OCI-LY1 (cell line): ENCODE measurements around the gene OPN1MW.
A peak's percentile ranks its signal among the peaks of the same experiment; 100 is the strongest.
"Not testable (repeated sequence)": the region's sequence is repeated elsewhere in the genome, so short reads cannot be mapped to it uniquely, and the experiment has no call there.

Source experiments
- H2AFZ ChIP-seq: fragments of 200-600 bp; sonication (generic), shearing (Covaris generic); 2 replicates; pipeline ENCODE4 v1.6.0; 2014; ENCODE audit warnings: antibody characterized with exemption, mild to moderate bottlenecking, low read length
- H3F3A ChIP-seq: fragments of 200-600 bp; sonication (generic), shearing (Covaris generic); 2 replicates; pipeline ENCODE4 v1.6.0; 2014; ENCODE audit warnings: mild to moderate bottlenecking, antibody characterized with exemption, low read length, moderate library complexity; ENCODE audit not compliant: insufficient read depth
- H3K27ac ChIP-seq: fragments of 200-600 bp; sonication (generic); 2 replicates; pipeline ENCODE4 v1.5.1; 2014; ENCODE audit warnings: low read length, mixed run types, mild to moderate bottlenecking, low read depth; ENCODE audit not compliant: poor library complexity, severe bottlenecking
- H3K27me3 ChIP-seq: fragments of 200-600 bp; sonication (generic); 2 replicates; pipeline ENCODE4 v1.6.0; 2014; ENCODE audit warnings: antibody characterized with exemption, mild to moderate bottlenecking, low read length, moderate library complexity; ENCODE audit not compliant: insufficient read depth
- H3K36me3 ChIP-seq: fragments of 200-600 bp; sonication (generic); 2 replicates; pipeline ENCODE4 v1.6.1; 2014; ENCODE audit warnings: mild to moderate bottlenecking, antibody characterized with exemption, low read length, moderate library complexity, mixed read lengths; ENCODE audit not compliant: insufficient read depth
- H3K4me1 ChIP-seq: fragments of 200-600 bp; sonication (generic); 2 replicates; pipeline ENCODE4 v1.5.1; 2014; ENCODE audit warnings: mild to moderate bottlenecking, low read length, moderate library complexity; ENCODE audit not compliant: insufficient read depth, severe bottlenecking
- H3K4me2 ChIP-seq: fragments of 200-600 bp; sonication (generic), shearing (Covaris generic); 2 replicates; pipeline ENCODE4 v1.6.1; 2014; ENCODE audit warnings: low read length
- H3K4me3 ChIP-seq: fragments of 200-600 bp; sonication (generic); 2 replicates; pipeline ENCODE4 v1.5.1; 2014; ENCODE audit warnings: low read length, low read depth, mild to moderate bottlenecking, mixed read lengths; ENCODE audit not compliant: poor library complexity, severe bottlenecking
- H3K79me2 ChIP-seq: fragments of 200-600 bp; shearing (Covaris generic); 2 replicates; pipeline ENCODE4 v1.6.1; 2016; ENCODE audit warnings: mixed run types, low read length, mixed read lengths; ENCODE audit not compliant: insufficient read depth
- H3K9ac ChIP-seq: fragments of 200-600 bp; sonication (generic), shearing (Covaris generic); 2 replicates; pipeline ENCODE4 v1.6.1; 2014; ENCODE audit warnings: mild to moderate bottlenecking, low read length, mixed read lengths
- H3K9me2 ChIP-seq: fragments of 200-600 bp; sonication (generic), shearing (Covaris generic); 2 replicates; pipeline ENCODE4 v1.6.1; 2014; ENCODE audit warnings: low read depth, mild to moderate bottlenecking, low read length, mixed read lengths
- H3K9me3 ChIP-seq: fragments of 200-600 bp; shearing (Covaris generic); 2 replicates; pipeline ENCODE4 v1.6.1; 2014; ENCODE audit warnings: low read length, mixed read lengths
- H4K20me1 ChIP-seq: fragments of 200-600 bp; sonication (generic), shearing (Covaris generic); 2 replicates; pipeline ENCODE4 v1.6.0; 2016; ENCODE audit warnings: mild to moderate bottlenecking, low read length; ENCODE audit not compliant: insufficient read depth
- EZH2 ChIP-seq: fragments of 200-600 bp; sonication (generic), shearing (Covaris generic); IDR thresholded peaks from 2 replicates; pipeline ENCODE4 v1.8.0; 2017; ENCODE audit warnings: borderline replicate concordance, mixed run types, mild to moderate bottlenecking, antibody characterized with exemption, low read length, moderate library complexity, mixed read lengths
- TF ChIP-seq, protein P1 (sequence below): fragments of 200-600 bp; sonication (generic), shearing (Covaris generic); IDR thresholded peaks from 2 replicates; pipeline ENCODE4 v1.5.1; 2017; ENCODE audit warnings: mild to moderate bottlenecking, antibody characterized with exemption, low read length, moderate library complexity, mixed read lengths

Gene OPN1MW

DNA sequence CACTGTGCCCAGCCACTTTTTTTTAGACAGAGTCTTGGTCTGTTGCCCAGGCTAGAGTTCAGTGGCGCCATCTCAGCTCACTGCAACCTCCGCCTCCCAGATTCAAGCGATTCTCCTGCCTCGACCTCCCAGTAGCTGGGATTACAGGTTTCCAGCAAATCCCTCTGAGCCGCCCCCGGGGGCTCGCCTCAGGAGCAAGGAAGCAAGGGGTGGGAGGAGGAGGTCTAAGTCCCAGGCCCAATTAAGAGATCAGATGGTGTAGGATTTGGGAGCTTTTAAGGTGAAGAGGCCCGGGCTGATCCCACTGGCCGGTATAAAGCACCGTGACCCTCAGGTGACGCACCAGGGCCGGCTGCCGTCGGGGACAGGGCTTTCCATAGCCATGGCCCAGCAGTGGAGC, at the start of gene OPN1MW:
TSS of gene OPN1MW (plus strand) at position 301 of the 400 bp plus-strand sequence. CDS start at position 383, 82 bp downstream.
- not testable (repeated sequence) for H4K20me1 ChIP-seq, H3K27me3 ChIP-seq, H2AFZ ChIP-seq, H3K9ac ChIP-seq, H3K36me3 ChIP-seq, H3K9me2 ChIP-seq, H3K79me2 ChIP-seq, H3K4me3 ChIP-seq, H3F3A ChIP-seq, H3K9me3 ChIP-seq, H3K27ac ChIP-seq, H3K4me2 ChIP-seq, H3K4me1 ChIP-seq

DNA sequence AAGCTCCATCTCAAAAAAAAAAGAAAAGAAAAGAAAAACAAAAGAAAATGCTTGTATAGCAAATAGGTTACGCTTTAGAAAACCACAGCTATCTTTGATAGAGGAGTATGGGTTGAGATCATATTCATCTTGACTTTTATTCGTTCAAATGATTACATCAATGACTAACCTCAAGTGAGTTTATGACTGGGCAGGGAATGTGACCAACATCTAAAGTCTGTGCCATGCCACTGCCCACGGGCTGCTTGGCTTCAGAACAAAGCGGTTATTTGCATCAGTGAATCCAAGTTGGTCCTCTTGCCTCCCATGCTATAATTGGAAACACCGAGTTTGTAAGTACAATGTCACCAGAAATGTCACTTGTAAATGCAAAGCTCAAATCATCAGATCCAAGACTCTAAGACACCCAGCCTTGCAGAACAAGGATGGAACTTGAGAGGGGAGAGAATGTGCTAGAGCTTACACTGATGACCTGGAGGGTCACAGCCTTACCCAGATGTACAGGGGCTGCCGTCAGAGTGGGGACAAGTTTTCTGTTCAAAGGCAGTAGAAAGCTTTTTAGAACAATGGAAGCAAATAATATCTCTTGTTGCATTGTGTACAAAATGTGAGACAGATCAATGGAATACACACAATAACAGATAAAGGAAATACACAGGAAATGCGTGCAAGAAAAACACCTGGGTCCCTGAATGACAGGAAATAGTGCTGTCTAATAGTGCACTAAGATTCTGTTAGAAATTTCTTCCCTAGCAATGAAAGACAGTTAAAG, 46.8 kb upstream of the OPN1MW start:
- no peaks in the 10 kb centered on the region for H3K9me2 ChIP-seq
- H3K9me3 ChIP-seq: no peaks in the 10 kb centered on the region
- H3K4me3 ChIP-seq: no peak overlapping the region
- no peak overlapping the region for H3K4me2 ChIP-seq
- H2AFZ ChIP-seq: no peak overlapping the region
- no peaks in the 10 kb centered on the region for H4K20me1 ChIP-seq
- no peaks in the 10 kb centered on the region for H3K36me3 ChIP-seq
- TF ChIP-seq, protein P1, sequence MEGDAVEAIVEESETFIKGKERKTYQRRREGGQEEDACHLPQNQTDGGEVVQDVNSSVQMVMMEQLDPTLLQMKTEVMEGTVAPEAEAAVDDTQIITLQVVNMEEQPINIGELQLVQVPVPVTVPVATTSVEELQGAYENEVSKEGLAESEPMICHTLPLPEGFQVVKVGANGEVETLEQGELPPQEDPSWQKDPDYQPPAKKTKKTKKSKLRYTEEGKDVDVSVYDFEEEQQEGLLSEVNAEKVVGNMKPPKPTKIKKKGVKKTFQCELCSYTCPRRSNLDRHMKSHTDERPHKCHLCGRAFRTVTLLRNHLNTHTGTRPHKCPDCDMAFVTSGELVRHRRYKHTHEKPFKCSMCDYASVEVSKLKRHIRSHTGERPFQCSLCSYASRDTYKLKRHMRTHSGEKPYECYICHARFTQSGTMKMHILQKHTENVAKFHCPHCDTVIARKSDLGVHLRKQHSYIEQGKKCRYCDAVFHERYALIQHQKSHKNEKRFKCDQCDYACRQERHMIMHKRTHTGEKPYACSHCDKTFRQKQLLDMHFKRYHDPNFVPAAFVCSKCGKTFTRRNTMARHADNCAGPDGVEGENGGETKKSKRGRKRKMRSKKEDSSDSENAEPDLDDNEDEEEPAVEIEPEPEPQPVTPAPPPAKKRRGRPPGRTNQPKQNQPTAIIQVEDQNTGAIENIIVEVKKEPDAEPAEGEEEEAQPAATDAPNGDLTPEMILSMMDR: no peak
- TF ChIP-seq EZH2: no peak
- H3K27ac ChIP-seq: no peak overlapping the region
- H3K9ac ChIP-seq: no peak overlapping the region
- no peaks in the 10 kb centered on the region for H3K4me1 ChIP-seq
- no peaks in the 10 kb centered on the region for H3F3A ChIP-seq
- no peaks in the 10 kb centered on the region for H3K27me3 ChIP-seq
- H3K79me2 ChIP-seq: no peaks in the 10 kb centered on the region

DNA sequence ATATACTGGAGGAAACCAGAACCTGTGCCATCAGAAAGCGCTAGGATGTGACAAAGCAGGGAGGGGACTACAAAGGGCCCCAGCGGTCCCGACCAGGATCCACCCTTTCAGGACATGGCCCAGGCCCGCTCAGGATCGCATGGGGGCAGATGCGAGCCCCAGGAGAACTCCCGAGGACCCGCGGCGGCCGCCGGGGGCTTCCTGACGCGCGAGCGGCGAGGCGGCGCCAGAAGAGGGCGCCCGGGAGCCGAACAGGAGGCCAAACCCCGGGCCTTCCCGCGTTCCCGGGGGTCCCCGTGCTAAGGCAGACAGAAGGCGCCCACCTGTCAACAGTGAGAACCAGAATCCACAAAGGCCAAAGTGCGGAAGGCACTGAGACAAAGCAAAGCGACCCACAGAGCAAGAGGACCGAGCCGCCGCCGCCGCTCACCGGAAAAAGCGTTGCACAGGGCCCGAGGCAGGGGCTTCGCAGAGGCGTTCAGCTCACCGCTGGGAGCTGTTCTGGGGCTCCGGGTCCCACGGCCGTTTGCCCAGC, 45.7 kb upstream of the OPN1MW start:
- H3K9ac ChIP-seq: no peak overlapping the region
- no peaks in the 10 kb centered on the region for H3K4me1 ChIP-seq
- no peaks in the 10 kb centered on the region for H4K20me1 ChIP-seq
- H3K4me2 ChIP-seq: no peak overlapping the region
- no peaks in the 10 kb centered on the region for H3F3A ChIP-seq
- no peaks in the 10 kb centered on the region for H3K36me3 ChIP-seq
- H3K9me2 ChIP-seq: no peaks in the 10 kb centered on the region
- no peak overlapping the region for H3K27ac ChIP-seq
- TF ChIP-seq, protein P1: peak; percentile 61
- TF ChIP-seq EZH2: no peak
- H3K4me3 ChIP-seq: no peak overlapping the region
- no peaks in the 10 kb centered on the region for H3K27me3 ChIP-seq
- no peak overlapping the region for H2AFZ ChIP-seq
- H3K9me3 ChIP-seq: no peaks in the 10 kb centered on the region
- no peaks in the 10 kb centered on the region for H3K79me2 ChIP-seq

DNA sequence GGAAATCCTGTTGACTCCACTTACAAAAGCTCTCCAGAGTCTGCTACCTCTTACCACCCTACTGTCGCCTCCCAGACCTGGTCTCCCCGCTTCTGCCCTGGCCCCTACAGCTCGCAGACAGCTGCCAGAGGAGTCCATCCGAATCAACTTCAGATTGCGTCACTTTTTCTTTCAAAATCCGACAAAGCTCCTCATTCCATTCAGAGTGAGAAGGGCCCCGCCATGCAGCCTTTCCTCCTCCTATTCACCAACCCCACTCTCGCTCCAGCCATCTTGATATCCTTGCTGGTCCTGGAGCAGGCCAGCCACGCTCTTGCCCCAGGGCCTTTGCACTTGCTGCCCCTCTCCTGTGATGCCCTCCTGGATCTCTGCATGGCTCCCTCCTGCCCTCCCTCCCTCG, 43.5 kb upstream of the OPN1MW start:
- H3K4me3 ChIP-seq: no peak overlapping the region
- no peak overlapping the region for H3K9ac ChIP-seq
- no peaks in the 10 kb centered on the region for H3K36me3 ChIP-seq
- H3F3A ChIP-seq: no peaks in the 10 kb centered on the region
- no peaks in the 10 kb centered on the region for H3K9me2 ChIP-seq
- H4K20me1 ChIP-seq: no peaks in the 10 kb centered on the region
- no peaks in the 10 kb centered on the region for H3K27me3 ChIP-seq
- H3K4me2 ChIP-seq: no peak overlapping the region
- no peaks in the 10 kb centered on the region for H3K79me2 ChIP-seq
- H2AFZ ChIP-seq: no peak overlapping the region
- no peaks in the 10 kb centered on the region for H3K4me1 ChIP-seq
- no peak overlapping the region for H3K27ac ChIP-seq
- TF ChIP-seq, protein P1: no peak
- no peak for TF ChIP-seq EZH2
- no peaks in the 10 kb centered on the region for H3K9me3 ChIP-seq
